ENCODE data around the gene HSCB.
A peak's percentile ranks its signal among the peaks of the same experiment; 100 is the strongest.
"Not testable (repeated sequence)": the region's sequence is repeated elsewhere in the genome, so short reads cannot be mapped to it uniquely, and the experiment has no call there.

HSCB gene, protein sequence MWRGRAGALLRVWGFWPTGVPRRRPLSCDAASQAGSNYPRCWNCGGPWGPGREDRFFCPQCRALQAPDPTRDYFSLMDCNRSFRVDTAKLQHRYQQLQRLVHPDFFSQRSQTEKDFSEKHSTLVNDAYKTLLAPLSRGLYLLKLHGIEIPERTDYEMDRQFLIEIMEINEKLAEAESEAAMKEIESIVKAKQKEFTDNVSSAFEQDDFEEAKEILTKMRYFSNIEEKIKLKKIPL

DNA sequence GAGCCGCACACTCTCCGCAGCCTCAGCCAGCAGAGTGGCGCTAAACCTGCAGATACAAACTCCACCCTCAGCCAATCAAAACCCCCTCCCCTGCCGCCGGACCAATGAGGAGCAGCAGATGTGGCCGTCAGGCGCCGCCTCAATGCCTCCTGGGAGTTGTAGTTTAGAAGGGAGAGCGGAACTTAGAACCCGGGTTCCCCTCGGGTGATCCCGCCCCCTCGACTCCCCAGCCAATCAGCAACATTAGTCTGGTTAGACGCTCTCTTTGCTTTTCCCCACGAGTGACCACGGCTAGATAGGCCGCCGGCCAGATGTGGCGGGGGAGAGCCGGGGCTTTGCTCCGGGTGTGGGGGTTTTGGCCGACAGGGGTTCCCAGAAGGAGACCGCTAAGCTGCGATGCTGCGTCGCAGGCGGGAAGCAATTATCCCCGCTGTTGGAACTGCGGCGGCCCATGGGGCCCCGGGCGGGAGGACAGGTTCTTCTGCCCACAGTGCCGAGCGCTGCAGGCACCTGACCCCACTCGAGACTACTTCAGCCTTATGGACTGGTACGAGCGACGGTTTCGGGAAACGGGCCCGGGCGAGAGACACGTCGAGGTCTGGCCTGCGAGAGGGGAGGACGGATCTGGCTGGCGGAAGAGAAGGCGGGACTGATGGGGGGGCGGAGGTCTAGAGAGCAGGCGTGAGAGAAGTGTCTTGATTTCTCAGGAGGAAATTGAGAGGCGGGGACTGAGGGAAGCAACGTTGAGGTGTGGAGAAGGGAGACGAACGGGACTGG is at the start of gene HSCB, which contains the start of gene CHEK2:
Gene HSCB (plus strand): TSS at position 255 of the 777 bp plus-strand sequence. CDS start 57 bp downstream, at position 312.
Gene CHEK2 (minus strand): TSS at position 36 of the 777 bp plus-strand sequence. CDS start 7,099 bp downstream, outside the sequence.
- peak; percentile 91 for DNase-seq (ENCODE audit: low read depth)

DNA sequence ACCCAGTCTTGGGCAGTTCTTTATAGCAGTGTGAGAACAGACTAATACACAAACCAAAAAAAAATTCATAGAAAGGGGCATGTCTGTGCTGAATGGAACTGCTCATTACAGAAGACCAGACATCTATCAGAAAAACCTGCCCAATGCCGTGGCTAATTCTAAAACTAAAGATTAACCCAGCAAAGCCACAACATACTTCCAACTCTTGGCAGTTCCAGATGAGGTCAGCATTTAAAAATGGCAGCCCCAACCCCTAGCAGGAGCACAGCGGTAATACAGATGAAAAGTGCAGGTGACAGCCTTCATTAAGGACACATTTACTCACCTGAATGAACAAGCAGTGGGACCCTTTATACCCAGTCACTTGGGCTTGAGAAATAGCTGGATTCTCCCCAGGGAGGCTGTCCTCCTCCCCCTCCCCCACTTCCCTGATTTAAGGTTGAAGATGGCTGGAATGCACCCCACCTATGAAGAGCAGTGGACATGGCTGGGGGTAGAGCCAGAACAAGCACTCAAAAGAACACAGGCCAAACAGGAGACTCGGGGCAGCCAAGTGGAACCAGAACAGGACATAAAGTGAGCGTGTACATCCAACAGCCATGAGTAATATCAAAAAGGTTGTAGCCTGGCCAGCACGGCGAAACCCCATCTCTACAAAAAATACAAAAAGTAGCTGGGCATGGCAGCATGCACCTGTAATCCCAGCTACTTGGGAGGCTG is 48.6 kb upstream of the HSCB start:
- DNase-seq (ENCODE audit: low read depth) = not testable (repeated sequence)

DNA sequence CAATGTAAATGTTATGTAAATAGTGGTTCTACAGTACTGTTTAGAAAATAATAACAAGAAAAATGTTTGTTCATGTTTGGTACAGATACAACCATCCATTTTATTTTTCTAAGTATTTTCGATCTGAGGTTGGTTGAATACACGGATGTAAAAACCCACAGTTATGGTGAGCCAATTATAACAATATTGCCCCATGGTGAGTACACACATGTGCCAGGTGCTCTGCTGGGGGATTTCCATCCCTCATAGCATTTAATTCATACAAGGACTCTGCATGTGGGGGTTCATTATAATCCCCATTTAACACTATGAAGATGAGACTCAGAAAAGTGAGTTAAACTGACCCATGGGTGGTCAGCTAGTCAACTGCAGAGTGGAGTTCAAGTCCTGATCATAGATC is 38.9 kb upstream of the HSCB start:
- no peak for DNase-seq (ENCODE audit: low read depth)

DNA sequence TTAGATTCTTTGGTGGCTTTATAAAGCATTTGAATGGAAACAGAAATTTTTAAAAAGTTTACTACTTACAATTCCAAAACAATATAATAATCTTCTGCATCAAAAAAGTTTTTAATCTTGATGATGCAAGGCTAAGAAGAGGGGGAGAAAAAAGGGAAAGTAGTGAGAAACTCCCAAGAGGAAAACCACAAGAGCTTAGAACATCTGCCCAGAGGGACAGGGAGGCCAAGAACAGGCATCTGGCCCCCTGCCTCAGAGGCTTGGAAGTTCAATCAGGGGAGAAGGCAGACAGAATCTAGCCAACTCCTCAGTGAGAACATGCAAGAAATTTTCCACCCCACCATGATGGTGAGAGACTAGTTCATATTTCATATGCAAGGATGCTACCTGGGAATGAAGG is 38.4 kb upstream of the HSCB start:
- DNase-seq (ENCODE audit: low read depth) = no peak

DNA sequence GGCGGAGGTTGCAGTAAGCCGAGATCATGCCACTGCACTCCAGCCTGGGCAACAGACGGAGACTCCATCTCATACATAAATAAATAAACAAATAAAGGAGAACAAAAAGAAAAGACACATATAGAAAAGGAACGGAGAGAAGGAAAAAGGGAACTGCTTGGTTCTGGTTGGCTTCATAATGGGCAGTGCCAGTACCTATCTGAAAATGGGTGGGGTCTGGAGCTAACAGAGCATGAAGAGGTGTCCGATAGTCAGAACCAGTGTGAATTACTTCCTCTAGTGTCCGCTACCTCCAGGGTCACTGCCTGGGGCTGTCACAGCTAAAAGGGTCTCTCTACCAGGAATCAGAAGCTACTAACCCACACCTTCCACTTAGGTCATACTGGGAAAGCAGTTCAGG is 35.0 kb upstream of the HSCB start:
- DNase-seq (ENCODE audit: low read depth) = no peak

DNA sequence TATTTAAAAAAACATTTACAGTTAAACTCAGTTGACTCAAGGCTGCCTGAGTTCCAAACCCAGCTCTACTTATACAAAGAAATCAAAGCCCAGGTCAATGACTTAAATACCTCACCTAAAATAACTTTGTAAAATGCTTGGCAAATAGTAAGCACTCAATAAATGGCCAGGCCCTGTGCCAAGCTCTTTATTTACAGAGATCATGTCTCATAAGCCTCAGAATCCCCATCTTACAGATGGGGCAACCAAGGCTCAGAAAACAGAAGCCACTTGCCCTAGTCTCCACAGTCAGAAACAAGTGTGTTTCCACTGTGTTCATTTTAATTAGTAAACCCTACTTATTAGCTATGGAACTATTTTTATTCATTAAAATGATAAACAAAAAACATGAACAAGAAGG is 31.7 kb upstream of the HSCB start:
- no peak for DNase-seq (ENCODE audit: low read depth)

DNA sequence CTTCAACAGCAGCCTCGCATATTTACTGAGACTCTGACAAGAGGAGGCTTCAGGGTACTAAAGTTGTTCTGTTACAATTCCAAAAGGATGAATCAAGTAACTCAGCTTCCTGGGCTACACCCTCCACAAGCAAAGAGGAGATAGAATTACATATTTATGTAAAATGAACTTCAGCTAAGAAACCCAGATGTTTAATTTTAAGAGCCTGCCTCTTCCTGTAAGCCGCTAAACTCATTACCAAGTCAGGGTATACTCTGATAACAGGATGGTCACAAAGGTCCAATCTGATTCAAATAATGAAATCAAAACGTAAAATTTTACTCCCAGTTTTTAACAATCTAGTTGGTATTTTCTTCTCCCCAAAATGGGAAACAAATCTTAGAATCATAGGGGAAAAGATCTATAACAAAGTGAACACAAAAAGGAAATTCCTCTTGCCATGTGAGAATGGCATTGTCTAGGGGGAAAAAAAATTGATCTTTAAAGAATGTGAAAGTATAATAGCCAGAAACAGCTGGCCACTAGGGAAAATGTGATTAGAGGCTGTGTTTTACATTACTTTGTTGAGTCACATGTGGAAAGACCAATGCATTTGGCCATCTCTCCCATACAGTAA is 31.2 kb upstream of the HSCB start:
- DNase-seq (ENCODE audit: low read depth) = peak; percentile 50

DNA sequence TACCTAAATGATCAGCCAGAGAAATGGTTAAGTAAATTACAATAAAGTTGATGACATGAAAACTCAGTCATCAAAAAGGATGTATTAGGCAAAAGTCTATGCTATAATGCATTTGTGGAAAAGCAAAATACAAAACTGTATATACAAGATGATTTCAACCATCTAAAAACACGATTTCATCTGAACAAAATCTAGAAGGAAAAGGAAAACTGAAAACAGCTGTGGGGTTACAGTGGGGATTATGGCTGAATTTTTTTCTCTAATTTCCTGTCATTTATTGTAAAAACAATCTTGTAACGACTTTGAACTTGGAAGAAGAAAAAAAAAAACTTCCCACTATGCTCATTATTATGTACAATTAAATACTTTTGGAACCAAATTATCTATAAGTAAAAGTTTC is 30.5 kb upstream of the HSCB start:
- no peak for DNase-seq (ENCODE audit: low read depth)

DNA sequence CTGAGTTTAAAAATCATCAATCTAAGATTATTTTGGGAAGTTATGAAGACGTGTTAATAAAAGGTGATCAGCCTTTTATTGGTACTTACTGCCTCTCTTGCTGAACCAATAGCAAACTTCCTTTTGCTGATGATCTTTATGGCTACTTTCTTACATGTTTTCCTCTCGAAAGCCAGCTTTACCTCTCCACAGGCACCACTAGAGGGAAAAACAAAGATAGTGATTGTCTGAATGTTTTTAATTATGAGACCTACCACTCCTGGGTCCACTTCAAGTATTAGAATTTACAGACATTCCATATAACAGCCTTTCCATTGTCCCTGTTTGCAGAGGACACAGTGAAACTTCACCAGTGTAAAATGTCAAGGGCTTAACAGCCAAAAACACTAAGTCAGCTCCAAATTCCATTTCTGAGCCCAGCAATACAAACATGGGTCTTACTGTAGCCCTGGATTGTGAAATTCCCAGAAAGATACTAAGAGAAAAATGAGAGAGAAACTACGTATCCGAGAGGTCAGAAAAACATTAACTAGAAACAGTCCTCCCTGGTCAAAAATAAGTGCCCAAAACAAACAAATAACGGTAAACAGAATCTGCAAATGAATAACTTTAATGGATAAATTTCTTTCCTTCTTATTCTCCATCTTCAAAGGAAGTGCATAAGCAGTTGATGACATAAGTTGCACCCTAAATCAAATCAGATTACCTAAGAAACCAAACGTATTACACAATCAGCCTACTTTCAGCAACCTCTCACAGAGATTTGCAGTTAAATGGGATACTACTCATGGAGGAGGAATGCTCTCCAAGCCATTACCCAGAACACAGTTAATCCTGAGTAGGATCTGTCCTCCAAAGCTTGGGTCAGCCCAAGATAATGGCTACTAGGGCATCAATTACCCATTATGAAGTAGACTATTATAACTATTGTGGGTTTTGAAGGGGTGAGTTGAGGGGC is 29.7 kb upstream of the HSCB start:
- DNase-seq (ENCODE audit: low read depth) = peak; percentile 97

DNA sequence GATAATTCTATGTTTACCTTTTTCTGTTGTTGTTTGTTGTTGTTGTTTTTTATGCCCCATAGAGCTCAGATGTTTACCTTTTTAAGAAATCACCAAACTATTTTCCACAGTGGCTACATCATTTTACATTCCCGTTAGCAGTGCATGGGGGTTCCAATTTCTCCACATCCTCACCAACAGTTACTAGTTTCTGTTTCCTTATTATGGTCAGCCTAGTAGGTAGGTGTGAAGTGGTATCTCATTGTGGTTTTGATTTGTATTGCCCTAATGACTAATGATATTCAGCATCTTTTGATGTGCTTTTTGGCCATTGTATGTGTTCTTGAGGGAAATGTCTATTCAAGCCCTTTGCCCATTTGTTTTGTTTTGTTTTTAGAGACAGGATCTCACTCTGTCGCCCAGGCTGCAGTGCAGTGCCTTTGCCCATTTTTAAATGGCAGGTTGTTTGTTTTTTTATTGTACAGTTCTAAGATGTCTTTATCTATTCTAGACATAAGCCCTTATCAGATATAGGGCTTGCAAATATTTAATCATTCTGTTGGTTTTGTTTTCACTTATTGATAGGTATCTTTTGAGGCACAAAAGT is 27.7 kb upstream of the HSCB start:
- DNase-seq (ENCODE audit: low read depth) = no peak

DNA sequence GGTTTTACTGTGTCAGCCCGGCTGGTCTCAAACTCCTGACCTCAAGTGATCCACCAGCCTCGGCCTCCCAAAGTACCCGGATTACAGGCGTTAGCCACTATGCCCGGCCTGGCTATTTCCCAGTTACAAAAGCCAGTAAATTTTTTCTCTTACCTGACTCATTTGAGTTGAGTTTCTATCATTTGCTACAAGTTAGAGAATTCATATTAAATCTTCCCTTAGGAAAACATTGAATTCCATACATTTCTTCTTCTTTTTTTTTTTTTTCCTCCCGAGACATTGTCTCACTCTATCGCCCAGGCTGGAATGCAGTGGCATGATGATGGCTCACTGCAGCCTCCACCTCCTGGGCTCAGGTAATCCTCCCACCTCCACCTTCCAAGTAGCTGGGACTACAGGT is 26.2 kb upstream of the HSCB start:
- no peak for DNase-seq (ENCODE audit: low read depth)

DNA sequence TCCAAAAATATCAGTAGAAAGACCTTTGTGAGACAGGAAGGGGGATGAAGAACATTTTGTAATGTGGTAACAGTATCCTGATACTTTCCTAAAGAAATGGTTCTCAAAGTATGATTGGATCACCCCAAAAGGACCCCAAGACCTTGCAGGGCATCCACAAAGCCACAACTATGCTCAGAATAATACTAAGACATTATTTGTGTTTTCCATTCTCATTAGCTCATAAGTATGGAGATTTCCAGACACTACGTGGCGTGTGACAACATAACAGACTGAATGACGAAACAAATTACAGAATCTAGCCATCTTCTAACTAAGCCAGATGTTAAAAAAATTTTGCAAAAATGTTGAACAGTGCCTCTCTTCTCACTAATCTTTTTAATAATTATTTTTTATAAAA is 25.2 kb upstream of the HSCB start:
- DNase-seq (ENCODE audit: low read depth) = no peak

DNA sequence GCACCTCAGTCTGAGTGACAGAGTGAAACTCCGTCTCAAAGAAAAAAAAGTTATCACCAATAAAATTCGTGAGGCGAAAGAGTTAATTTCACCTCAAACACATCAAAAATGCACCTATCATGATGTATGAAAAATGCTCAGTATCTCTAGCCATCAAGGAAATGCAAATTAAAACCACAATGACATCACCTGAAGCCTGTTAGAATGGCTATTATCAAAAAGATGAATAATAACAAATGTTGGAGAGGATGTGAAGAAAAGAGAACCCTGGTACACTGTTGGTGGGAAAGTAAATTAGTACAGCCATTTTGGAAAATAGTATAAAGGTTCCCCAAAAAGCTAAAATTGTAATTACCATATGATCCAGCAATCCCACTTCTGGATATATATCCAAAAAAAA is 23.8 kb upstream of the HSCB start:
- DNase-seq (ENCODE audit: low read depth) = no peak

DNA sequence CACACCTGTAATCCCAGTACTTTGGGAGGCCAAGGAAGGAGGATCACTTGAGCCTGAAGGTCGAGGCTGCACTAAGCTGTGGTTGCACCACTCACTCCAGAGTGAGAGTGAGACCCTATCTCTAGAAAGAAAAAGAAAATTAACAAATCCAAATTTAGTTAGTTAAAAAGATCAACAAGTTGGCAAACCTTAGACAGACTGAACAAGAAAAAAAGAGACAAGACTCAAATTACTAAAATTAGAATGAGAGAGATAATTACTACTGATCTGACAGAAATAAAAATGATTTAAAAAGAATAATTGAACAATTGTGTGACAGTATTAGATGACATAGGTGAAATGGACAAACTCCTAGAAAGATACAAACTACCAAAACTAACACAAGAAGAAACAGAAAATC is 13.8 kb upstream of the HSCB start:
- DNase-seq (ENCODE audit: low read depth) = no peak

DNA sequence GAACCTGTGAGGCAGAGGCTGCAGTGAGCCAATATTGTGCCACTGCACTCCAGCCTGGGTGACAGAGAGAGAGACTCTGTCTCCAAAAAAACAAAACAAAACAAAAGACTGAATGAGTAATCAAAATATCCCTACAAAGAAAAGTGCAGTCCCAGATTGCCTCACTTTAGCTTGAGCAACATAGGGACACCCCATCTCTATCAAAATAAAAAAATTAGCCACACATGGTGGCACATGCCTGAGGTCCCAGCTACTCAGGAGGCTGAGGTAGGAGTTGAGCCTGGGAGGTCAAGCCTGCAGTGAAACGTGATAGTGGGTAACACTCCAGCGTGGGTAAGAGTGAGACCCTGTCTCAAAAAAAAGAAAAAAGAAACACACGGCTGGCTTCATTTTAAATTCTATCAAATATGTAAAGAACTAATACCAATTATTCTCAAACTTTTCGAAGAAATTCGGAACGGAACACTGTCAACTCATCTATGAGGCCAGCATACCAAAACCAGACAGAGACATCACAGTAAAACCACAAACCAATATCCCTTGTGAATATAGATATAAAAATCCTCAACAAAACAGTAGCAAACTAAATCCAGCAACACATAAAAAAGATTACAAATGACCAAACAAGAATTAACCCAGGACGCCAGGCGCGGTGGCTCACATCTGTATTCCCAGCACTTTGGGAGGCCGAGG is 13.1 kb upstream of the HSCB start:
- no peak for DNase-seq (ENCODE audit: low read depth)

DNA sequence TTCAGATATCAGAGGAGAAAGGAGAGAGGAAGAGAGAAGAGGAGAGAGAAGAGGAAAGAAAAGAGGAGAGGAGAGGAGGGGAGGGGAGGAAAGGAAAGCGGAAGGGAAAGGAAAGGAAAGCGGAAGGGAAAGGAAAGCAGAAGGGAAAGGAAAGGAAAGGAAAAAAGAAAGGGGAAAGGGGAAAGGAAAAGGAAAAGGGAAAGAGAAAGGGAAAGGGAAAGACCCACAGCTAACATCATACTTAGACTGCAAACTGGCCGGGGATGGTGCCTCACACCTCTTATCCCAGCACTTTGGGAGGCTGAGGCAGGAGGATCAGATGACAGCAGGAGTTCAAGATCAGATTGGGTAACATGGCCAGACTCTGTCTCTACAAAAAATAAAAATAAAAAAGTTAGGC is 11.7 kb upstream of the HSCB start:
- DNase-seq (ENCODE audit: low read depth) = no peak

DNA sequence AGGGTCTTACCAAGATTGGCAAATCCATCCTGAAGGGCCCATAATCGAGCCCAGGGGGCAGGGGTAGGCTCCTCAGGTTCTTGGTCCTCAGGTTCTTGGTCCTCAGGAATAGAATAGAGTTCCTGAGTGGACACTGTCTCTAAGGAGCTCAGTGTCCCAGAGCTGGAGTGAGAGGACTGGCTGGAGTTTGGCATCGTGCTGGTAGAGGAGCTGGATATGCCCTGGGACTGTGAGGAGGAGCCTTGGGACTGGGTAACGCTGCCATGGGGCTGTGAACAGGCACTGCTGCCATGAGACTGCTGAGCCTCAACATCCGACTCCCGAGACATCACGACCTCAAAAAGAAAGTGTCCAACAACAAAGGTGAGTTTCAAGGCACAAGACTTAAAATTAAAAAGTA is 7.4 kb upstream of the HSCB start:
- DNase-seq (ENCODE audit: low read depth) = no peak

DNA sequence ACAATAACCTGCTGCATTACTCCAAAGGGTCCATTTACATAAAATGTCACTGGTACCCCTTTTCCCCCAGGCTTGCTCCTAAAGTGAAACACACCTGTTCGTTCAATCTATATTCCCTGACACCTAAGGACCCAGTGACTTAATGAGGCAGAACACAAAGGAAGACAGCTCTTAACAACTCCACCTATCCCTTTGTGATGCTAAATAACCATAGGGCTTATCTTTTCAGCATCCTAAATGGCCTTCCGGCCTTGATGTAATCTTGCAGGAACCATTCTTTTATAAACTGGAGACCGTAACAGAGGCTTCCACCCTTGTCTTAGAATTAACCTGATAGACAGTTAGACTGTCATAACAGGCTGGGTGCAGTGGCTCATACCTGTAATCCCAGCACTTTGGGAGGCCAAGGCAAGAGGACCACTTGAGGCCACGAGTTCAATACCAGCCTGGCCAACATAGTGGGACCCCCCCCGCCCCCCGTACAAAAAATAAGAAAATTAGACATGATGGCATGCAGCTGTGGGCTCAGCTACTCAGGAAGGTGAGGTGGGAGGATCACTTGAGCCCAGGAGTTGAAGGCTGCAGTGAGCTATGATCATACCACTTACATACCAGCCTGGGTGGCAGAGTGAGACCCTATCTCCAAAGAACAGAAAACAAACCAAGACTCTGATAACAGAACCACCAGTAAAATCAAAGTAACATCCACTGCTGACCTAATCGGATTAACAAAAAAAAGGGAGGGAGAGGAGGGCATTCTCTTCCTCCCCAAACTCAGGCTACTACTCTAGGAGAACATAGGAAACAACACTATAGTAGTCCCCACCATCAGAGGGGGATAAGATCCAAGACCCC is 5.3 kb upstream of the HSCB start:
- no peak for DNase-seq (ENCODE audit: low read depth)

DNA sequence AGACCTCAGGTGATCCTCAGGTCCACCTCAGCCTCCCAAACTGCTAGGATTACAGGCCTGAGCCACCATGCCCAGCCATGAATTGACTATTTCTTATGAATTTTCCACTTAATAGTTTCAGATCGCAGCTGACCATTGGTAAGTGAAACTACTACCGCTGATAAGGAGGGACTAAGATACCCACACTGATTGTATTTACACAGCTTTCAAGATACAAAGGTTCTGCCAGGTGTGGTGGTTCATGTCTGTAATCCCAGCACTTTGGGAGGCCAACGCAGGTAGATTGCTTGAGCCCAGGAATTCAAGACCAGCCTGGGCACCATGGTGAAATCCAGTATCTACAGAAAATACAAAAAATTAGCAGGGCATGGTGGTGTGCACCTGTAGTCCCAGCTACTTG is 4.1 kb upstream of the HSCB start:
- DNase-seq (ENCODE audit: low read depth) = no peak

All from GM04503 (cell line).